D341Med (cell line): ENCODE results near the gene GALR1.
"Not testable (repeated sequence)": the region's sequence is repeated elsewhere in the genome, so short reads cannot be mapped to it uniquely, and the experiment has no call there.

ENCODE experiments used
- DNase-seq: peaks from one replicate; pipeline ENCODE4 v3.0.0; 2012; ENCODE audit warnings: low spot score

The GALR1 gene

DNA sequence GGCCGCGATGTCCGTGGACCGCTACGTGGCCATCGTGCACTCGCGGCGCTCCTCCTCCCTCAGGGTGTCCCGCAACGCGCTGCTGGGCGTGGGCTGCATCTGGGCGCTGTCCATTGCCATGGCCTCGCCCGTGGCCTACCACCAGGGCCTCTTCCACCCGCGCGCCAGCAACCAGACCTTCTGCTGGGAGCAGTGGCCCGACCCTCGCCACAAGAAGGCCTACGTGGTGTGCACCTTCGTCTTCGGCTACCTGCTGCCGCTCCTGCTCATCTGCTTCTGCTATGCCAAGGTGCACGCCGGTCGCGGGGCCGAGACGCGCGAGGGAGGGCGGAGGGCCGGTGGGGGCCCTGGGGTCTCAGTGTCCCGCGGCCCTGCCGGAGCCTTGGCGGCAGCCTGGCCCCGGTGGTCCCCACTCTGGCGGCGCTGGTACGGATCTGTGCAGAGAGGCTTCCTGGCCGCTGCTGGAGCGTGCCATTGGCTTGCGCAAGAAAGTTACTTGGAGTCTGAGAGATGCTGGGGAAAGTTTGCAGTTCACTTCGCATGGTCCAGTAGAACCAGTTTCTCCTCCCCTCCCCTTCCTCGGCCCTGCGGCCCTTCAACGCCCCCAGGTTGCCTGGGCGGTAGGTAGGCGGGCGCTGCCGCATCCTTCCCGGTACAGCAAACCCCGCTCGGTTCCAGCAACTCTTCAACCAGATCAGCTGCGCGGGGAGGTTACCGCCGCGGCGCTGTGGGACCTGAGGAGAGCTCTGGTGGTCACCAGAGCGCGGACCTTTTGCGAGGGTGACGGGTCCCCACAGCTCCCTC is 1.5 kb downstream of the GALR1 start:
- peak; percentile 33 for DNase-seq

DNA sequence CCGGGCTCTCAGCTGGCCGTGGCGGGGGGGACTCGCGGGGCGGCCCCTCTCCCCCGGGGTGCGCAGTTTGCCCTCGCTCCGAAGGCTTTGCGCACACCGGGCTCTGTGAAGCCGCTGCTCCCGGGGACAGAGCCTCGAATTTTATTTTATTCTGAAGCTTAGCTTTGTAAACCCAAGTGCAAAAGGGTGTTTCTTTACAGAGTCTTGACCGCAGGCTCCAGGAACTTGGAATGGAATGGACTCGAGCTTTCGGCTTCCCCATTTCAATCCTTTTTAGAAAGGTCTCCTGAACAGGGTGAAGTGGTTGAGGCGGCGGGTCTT is 2.0 kb downstream of the GALR1 start:
- no peak for DNase-seq

GRCh38 chr18:77254711-77255405 is 5.2 kb downstream of the GALR1 start:
- no peak for DNase-seq

DNA sequence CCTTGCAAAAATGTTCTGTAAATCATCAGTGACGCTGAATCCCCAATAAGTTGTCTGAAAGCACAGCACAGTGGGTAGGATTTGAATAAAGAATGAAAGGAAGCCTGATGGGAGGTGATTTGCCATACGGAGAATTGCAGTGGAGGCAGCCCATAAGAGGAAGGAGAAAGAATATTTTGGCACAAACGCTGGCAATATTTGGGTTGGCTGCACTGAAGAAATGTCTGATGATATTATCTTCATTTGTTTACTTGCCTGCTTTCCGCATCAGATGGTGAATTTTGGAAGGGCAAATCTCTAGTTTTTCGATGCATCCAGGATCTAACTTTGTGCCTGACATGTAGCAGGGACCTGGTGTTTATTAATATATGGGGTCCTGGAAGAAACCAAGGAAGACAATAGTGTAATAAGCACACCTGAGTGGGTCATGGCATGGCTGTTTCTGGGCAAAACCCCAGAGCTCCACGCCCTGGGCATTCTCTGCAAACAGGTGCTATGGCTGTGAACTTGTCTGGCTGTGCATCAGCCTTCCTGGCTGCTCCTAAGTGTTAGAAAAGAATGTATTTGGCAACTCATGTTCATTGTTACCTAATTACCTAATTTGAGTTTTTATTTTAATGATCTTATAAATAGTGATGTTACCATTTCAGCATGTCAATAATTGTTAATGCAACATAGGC is 5.9 kb downstream of the GALR1 start:
- no peak for DNase-seq

GRCh38 chr18:77262643-77263465 is 13.2 kb downstream of the GALR1 start:
- no peak for DNase-seq

DNA sequence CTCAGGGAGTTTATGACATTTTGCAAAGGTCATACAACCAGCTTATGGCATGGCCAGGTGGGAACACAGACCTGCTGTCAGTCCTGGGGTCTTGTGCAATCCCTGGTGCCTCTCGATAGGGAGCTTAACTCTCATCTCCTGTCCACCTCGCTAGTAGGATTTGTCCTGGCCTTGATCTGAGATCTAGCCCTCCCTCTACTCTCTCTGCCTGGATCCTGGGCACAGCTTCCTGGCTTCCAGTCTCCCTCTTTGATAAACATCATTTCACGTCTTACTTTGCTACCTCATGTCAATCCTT is 13.8 kb downstream of the GALR1 start:
- no peak for DNase-seq

GRCh38 chr18:77267969-77268368 is 18.3 kb downstream of the GALR1 start:
- DNase-seq, result no peak

GRCh38 chr18:77268456-77268855 is 18.8 kb downstream of the GALR1 start:
- DNase-seq, result no peak

- DNase-seq, result no peak
These were observed 22.2 kb downstream of the GALR1 start for GRCh38 chr18:77271576-77272481.

DNA sequence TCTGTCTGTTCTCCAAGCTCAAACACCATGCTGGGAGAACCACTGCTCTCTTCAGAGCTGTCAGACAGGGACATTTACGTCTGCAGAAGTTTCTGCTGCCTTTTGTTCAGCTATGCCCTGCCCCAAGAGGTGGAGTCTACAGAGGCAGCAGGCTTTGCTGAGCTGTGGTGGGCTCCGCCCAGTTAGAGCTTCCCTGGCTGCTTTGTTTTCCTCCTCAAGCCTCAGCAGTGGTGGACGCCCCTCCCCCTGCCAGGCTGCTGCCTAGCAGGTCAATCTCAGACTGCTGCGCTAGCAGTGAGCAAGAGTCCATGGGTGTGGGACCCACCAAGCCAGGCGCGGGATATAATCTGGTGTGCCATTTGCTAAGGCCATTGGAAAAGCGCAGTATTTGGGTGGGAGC is 41.2 kb downstream of the GALR1 start:
- DNase-seq, result not testable (repeated sequence)

DNA sequence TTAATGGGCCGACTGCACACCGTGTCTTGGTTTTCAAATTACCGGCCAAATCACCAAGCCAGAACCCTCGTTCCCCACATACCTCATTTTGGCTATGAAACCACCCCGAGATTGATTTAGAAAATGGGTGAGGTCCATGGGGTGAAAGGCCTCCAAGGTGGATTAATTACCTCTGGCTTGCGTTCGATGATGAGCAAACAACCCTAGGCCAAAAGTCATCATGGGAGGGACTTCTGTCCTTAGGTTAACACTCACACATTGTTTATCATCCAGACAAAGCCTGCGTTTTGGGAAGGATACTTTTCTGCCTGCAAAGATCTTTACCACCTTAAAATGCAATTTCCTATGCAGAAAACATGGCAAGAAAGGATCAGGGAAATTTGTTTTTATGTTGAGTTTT is 48.5 kb downstream of the GALR1 start:
- no peak for DNase-seq

GRCh38 chr18:77299706-77300105 is 50.1 kb downstream of the GALR1 start:
- DNase-seq, result no peak

DNA sequence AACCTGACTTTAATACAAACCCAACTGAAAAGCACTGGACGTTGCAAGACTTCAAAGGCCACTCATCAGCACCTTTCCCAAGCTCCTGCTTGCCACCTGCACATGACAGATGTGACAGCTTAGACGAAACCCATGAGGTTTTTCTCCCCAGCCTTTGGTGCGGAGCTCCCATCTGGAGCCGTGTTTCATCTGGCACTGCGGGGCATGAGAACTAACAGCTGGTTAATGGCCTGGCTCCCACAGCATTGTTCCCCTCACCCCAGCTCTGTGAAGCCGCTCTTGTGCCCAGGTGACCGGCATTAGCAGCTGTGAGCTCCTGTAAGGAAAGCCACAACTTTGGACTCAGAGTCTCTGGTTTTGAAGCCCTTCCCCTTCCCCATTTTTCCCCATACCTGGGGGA is 50.9 kb downstream of the GALR1 start:
- no peak for DNase-seq

DNA sequence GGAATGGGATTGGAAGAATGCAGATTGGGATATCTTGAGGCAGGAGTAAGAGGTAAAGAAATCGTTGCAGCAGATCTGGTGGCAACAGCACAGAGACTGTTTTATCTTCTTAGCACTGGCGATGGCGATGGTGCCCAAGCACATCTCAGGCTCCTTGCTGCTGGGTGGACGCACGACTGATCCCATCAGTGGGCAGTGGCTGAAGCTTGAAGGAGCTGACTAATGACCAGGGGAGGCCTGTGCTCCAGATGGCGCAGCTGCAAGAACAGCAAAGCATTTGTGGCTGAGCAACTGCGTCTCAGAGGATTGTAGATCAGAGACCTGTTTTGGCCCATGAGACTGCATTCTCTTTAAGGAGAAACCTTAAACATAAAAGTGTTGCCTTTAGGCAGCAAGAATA is 54.6 kb downstream of the GALR1 start:
- DNase-seq, result no peak

DNA sequence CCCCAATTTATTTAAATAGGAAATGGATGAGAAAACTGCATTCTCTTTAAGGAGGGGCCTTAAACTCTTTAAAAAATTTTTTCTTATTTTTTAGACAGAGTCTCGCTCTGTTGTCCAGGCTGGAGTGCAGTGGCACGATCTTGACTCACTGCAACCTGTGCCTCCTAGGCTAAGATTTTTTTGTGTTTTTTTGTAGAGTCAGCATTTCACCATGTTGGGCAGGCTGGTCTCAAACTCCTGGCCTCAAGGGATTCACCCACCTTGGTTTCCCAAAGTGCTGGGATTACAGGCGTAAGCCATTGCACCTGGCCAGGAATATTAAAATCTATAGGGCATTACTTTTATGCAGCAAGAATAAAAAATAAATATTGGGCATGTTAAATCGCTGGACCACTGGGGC is 56.0 kb downstream of the GALR1 start:
- DNase-seq, result no peak

GRCh38 chr18:77308216-77308615 is 58.6 kb downstream of the GALR1 start:
- no peak for DNase-seq

DNA sequence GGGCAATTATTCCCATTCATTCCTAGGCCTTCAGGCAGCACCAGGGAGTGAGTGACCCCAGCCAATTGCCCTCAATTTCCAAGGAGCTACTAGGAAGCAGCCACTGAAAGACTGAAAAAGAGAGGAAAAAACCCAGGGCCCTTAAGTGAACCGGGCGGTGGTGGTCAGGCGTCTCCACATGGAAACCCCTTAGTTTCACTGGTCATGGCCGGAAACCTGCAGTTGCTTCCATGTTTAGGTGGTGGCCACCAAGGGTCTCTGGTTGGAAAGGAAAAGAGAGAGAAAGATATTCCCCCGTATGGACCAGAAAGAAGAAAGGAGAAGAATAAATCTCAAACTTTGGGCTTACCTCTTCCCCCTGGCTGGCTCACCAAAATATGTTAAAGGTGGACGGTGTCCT is 64.9 kb downstream of the GALR1 start:
- DNase-seq, result no peak

GRCh38 chr18:77314952-77315351 is 65.3 kb downstream of the GALR1 start:
- DNase-seq, result no peak

DNA sequence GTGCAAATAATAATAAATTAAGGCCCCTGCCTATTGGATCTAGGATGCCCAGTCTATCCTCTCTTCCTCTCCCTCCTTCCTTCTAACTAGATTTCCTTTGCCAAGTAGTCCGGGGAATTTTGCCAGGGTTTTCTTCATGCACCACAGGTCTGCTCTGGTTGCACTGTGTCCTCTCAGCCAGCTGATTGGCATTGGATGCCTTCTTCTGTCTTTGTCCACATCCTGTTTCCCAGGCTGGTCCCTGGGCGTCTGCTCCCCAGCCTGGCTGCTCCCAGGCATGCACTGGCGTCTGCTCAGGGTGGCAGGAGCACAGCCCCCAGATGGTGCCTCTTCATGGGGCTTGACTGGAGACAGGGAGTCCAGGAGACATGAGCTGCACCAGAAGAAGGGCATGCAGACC is 66.4 kb downstream of the GALR1 start:
- no peak for DNase-seq

GRCh38 chr18:77316641-77317040 is 67.0 kb downstream of the GALR1 start:
- DNase-seq, result no peak

- DNase-seq, result no peak
These were observed 71.4 kb downstream of the GALR1 start for GRCh38 chr18:77320971-77321559.
